ENCODE measurements around the gene GPC5. TPM values are rescaled to one million over a fixed set of nuclear protein-coding genes. Genes with fewer than 3 reads are reported as not detected.

GPC5 gene
- total RNA-seq, 1 donor from 2014 or later = 0.24 TPM

- ChIA-PET CTCF (no interaction called here), POLR2A (no interaction called here)
- H3K4me3 Mint-ChIP-seq = no peak overlapping the region
- H3K27ac Mint-ChIP-seq = no peak overlapping the region
- no peak for DNase-seq
- H3K27me3 Mint-ChIP-seq = no peaks in the 10 kb centered on the region
- no peaks in the 10 kb centered on the region for H3K4me1 Mint-ChIP-seq
- H3K9me3 Mint-ChIP-seq = peaks cover 11% of the 10 kb centered on the region
- ATAC-seq (ENCODE audit: low read depth) = no peak
- intact Hi-C loops (cut with micrococcal nuclease) = no loop called here
- no peak for TF ChIP-seq CTCF (IDR thresholded peaks at IDR 0.05)
- H3K36me3 Mint-ChIP-seq (ENCODE audit: low read depth) = no peaks in the 10 kb centered on the region
These were observed 619.3 kb downstream of the GPC5 start for GRCh38 chr13:92017737-92018136.

GRCh38 chr13:92028695-92029094 is 630.3 kb downstream of the GPC5 start:
- no peak for DNase-seq

GRCh38 chr13:92029641-92030040 is 631.2 kb downstream of the GPC5 start:
- POLR2A ChIA-PET = no interaction called here
- no peak for TF ChIP-seq CTCF (IDR thresholded peaks at IDR 0.05)
- H3K27ac Mint-ChIP-seq = no peak overlapping the region
- intact Hi-C loops (cut with micrococcal nuclease) = no loop called here
- ATAC-seq (ENCODE audit: low read depth) = no peak
- no peaks in the 10 kb centered on the region for H3K36me3 Mint-ChIP-seq (ENCODE audit: low read depth)
- no peaks in the 10 kb centered on the region for H3K4me1 Mint-ChIP-seq
- no peak for DNase-seq
- CTCF ChIA-PET = no interaction called here
- H3K9me3 Mint-ChIP-seq = peaks cover 9% of the 10 kb centered on the region
- no peaks in the 10 kb centered on the region for H3K27me3 Mint-ChIP-seq
- no peak overlapping the region for H3K4me3 Mint-ChIP-seq

More at GRCh38 chr13:92028695-92029094, 630.3 kb downstream of the GPC5 start:
- no peaks in the 10 kb centered on the region for H3K4me1 Mint-ChIP-seq
- ChIA-PET CTCF (no interaction called here), POLR2A (no interaction called here)
- intact Hi-C loops (cut with micrococcal nuclease) = no loop called here
- no peak overlapping the region for H3K27ac Mint-ChIP-seq
- ATAC-seq (ENCODE audit: low read depth) = no peak
- TF ChIP-seq CTCF (IDR thresholded peaks at IDR 0.05) = no peak
- H3K36me3 Mint-ChIP-seq (ENCODE audit: low read depth) = no peaks in the 10 kb centered on the region
- peaks cover 9% of the 10 kb centered on the region for H3K9me3 Mint-ChIP-seq
- H3K27me3 Mint-ChIP-seq = no peaks in the 10 kb centered on the region
- no peak overlapping the region for H3K4me3 Mint-ChIP-seq

- H3K27ac Mint-ChIP-seq = no peak overlapping the region
- no peak for ATAC-seq (ENCODE audit: low read depth)
- CTCF ChIA-PET = no interaction called here
- POLR2A ChIA-PET = no interaction called here
- DNase-seq = no peak
- H3K9me3 Mint-ChIP-seq = peaks cover 3% of the 10 kb centered on the region
- H3K4me1 Mint-ChIP-seq = no peaks in the 10 kb centered on the region
- H3K4me3 Mint-ChIP-seq = no peak overlapping the region
- intact Hi-C loops (cut with micrococcal nuclease) = no loop called here
- no peaks in the 10 kb centered on the region for H3K27me3 Mint-ChIP-seq
- H3K36me3 Mint-ChIP-seq (ENCODE audit: low read depth) = no peaks in the 10 kb centered on the region
- no peak for TF ChIP-seq CTCF (IDR thresholded peaks at IDR 0.05)
These were observed 640.5 kb downstream of the GPC5 start for GRCh38 chr13:92038905-92039304.

- H3K27me3 Mint-ChIP-seq = no peaks in the 10 kb centered on the region
- POLR2A ChIA-PET = no interaction called here
- H3K36me3 Mint-ChIP-seq (ENCODE audit: low read depth) = no peaks in the 10 kb centered on the region
- ATAC-seq (ENCODE audit: low read depth) (no peak), DNase-seq (no peak)
- no peaks in the 10 kb centered on the region for H3K9me3 Mint-ChIP-seq
- CTCF ChIA-PET = no interaction called here
- no peaks in the 10 kb centered on the region for H3K4me1 Mint-ChIP-seq
- intact Hi-C loops (cut with micrococcal nuclease) = no loop called here
- H3K4me3 Mint-ChIP-seq = no peak overlapping the region
- no peak for TF ChIP-seq CTCF (IDR thresholded peaks at IDR 0.05)
- no peak overlapping the region for H3K27ac Mint-ChIP-seq
These were observed 644.1 kb downstream of the GPC5 start for GRCh38 chr13:92042522-92042921.
